ENCODE results near the gene GDPD3. TPM values are rescaled to one million over a fixed set of nuclear protein-coding genes. Genes with fewer than 3 reads are reported as not detected.

Gene GDPD3
- polyA plus RNA-seq, 6 donors from 2014 or later = 0.31 TPM; not detected in 5

DNA sequence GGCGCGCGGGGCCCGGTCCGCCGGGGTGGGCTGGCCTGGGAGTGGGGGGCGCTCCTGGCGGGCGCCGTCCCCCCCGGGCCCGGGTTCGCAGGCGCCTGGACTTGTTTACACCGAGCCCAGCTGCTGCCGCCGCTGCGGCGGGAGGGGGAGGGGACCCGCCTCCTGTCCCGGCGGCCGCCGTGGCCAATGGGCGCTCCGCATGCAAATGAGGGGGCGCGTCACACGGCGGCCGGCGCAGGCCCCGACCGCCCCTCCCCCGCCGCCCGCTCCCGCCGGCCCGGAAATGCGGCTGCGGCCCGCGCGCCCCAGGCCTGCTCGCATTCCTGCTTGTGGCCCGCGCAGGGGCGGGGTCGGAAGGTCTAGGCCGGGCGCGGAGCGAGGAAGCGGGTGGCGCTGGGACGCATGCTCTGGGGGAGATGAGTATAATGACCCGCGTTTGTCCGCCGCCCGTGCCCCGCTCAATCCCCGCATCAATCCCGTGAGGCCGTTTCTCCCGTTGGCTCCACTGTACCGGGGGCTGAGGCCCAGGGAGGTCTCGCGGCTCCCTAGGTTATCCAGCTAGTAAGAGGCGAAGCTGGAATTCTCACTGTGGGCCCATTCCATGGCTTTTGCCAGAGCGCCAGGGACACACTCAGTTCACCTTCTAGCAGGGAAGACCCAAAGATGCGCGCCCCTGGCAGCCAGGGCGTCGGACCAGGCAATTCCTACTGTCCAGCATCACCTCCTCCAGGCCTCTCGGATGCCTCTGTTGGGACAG lies 17.1 kb downstream of the GDPD3 start, which contains the start of gene YPEL3:
YPEL3 (minus strand) TSS at position 109 of the 757 bp plus-strand sequence. CDS start 731 bp downstream, outside the sequence.
- Mint-ChIP-seq H3K9me3 (peaks cover 5 to 29% (median 25%) of the 10 kb centered on the region in 7 donors), H3K4me1 (peaks cover 31 to 41% (median 33%) of the 10 kb centered on the region in 3 donors), H3K36me3 (peaks cover 16 to 25% of the 10 kb centered on the region in 2 donors), H3K27ac (peak within 1 kb of the TSS; percentile 87 to 98 (median 96)), H3K27me3 (no peaks in the 10 kb centered on the region), H3K4me3 (peak within 1 kb of the TSS; percentile 88 to 94 (median 92))
- DNase-seq = peak; percentile 88
- ATAC-seq (ENCODE audit: low read depth in 2 of 2) = peak; percentile 37 to 41

- Mint-ChIP-seq H3K36me3 (peaks cover 16 to 25% of the 10 kb centered on the region in 2 donors), H3K4me1 (peaks cover 31 to 41% (median 34%) of the 10 kb centered on the region in 3 donors), H3K27ac (peak overlapping the region; percentile 79 to 97 (median 94)), H3K27me3 (no peaks in the 10 kb centered on the region), H3K9me3 (peaks cover 5 to 29% (median 25%) of the 10 kb centered on the region in 7 donors), H3K4me3 (peak overlapping the region; percentile 86 to 94 (median 92))
- no peak for ATAC-seq (ENCODE audit: low read depth in 2 of 2)
- DNase-seq = no peak
Measured at GRCh38 chr16:30095166-30096078, 17.9 kb downstream of the GDPD3 start.

DNA sequence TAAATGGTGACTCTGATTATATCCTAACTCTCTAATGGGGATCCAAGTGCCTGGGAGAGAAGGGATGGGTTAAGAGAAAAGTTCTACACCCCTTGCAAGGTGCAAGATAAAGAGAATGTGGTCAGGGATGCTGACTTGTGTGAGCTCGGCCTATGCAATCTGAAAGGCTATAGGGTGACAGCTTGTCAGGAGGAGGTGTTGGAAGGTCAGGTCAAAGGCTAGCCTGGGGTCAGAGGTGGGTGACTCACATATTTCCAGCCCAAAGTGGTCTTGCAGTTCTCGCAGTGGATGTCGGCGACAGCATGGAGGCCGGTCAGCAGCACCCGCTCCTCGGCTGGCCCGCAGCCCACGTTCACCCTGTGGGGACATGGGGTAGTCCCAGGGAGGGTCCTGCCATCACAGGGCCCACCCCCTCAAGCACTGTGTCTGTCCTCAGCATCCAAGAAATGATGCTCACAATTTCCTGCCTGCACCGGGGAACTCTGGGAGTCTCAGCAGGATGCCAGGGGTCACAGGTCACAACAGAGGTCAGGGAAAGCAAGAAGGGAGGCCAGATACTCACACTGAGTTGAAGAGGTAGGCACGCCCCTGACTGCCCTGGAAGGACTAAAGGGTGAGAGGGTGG lies 18.7 kb downstream of the GDPD3 start:
- H3K36me3 Mint-ChIP-seq = peaks cover 16 to 25% of the 10 kb centered on the region in 2 donors
- ATAC-seq (ENCODE audit: low read depth in 2 of 2) = no peak
- H3K4me1 Mint-ChIP-seq = peaks cover 31 to 46% (median 40%) of the 10 kb centered on the region in 3 donors
- no peak for DNase-seq
- H3K27ac Mint-ChIP-seq = peak overlapping the region; percentile 63 to 95 (median 81)
- H3K27me3 Mint-ChIP-seq = no peaks in the 10 kb centered on the region
- H3K4me3 Mint-ChIP-seq = peak overlapping the region; percentile 86 to 94 (median 92)
- peaks cover 5 to 27% (median 25%) of the 10 kb centered on the region in 7 donors for H3K9me3 Mint-ChIP-seq

DNA sequence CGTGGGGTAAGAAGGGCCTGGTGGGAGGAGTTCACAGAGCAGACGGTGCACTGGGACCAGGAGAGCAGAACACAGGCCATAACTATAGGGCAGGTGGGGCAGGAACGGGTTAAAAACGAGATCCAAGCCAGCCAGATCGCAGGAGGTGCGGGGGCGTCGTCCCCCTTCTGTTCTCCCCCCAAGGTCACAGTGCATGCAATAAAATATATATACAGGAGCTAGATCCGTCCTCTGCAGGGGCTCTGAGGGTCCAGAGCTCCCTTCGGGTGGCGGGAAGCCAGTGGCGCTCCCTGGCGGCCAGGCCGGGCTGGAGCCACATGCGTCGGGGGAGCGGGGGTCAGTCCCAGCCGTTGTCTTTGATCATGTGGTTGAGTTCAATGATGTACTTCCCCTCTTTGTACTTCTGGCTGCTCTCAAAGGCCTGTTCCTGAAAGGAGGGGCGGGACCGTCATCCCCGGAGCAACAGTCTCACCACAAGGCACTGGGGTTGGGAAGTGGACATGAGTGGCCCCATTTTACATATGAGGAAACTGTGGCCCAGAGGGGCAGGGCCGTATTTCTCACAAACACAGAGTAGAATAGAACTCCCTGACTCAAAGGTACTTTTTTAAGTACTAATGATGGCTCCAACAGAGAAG lies 20.8 kb downstream of the GDPD3 start:
- H3K4me3 Mint-ChIP-seq = peak overlapping the region; percentile 86 to 97 (median 94)
- ATAC-seq (ENCODE audit: low read depth in 2 of 2) = peak; percentile 64 to 67
- peak; percentile 88 for DNase-seq
- no peaks in the 10 kb centered on the region for H3K27me3 Mint-ChIP-seq
- H3K27ac Mint-ChIP-seq = peak overlapping the region; percentile 86 to 99 (median 98)
- peaks cover 31 to 46% (median 44%) of the 10 kb centered on the region in 3 donors for H3K4me1 Mint-ChIP-seq
- H3K36me3 Mint-ChIP-seq = peaks cover 16 to 20% of the 10 kb centered on the region in 2 donors
- peaks cover 1 to 13% (median 11%) of the 10 kb centered on the region in 7 donors for H3K9me3 Mint-ChIP-seq

- Mint-ChIP-seq H3K27me3 (no peaks in the 10 kb centered on the region), H3K4me3 (peak within 1 kb of the TSS; percentile 86 to 97 (median 94)), H3K36me3 (peaks cover 11 to 13% of the 10 kb centered on the region in 2 donors), H3K27ac (peak within 1 kb of the TSS; percentile 87 to 99 (median 98)), H3K9me3 (peaks cover 0 to 5% (median 3%) of the 10 kb centered on the region in 7 donors), H3K4me1 (peaks cover 31 to 50% (median 40%) of the 10 kb centered on the region in 3 donors)
- DNase-seq (peak; percentile 95), ATAC-seq (ENCODE audit: low read depth in 2 of 2) (peak; percentile 72 to 73)
Measured at GRCh38 chr16:30091474-30092372, 21.6 kb downstream of the GDPD3 start, which contains the start of gene TBX6. Gene TBX6 (minus strand): TSS chr16:30091924. CDS start chr16:30091193, 731 bp downstream.

GRCh38 chr16:30090610-30091331 lies 22.6 kb downstream of the GDPD3 start:
- Mint-ChIP-seq H3K4me3 (peak overlapping the region; percentile 11 to 90 (median 44)), H3K27ac (peak overlapping the region in 1 of 6 donors; percentile 53), H3K27me3 (no peaks in the 10 kb centered on the region), H3K4me1 (peaks cover 31 to 46% (median 36%) of the 10 kb centered on the region in 3 donors), H3K9me3 (peaks cover 0 to 2% (median 0%) of the 10 kb centered on the region in 7 donors), H3K36me3 (peaks cover 11% of the 10 kb centered on the region in 2 donors)
- no peak for DNase-seq
- ATAC-seq (ENCODE audit: low read depth in 2 of 2) = no peak

DNA sequence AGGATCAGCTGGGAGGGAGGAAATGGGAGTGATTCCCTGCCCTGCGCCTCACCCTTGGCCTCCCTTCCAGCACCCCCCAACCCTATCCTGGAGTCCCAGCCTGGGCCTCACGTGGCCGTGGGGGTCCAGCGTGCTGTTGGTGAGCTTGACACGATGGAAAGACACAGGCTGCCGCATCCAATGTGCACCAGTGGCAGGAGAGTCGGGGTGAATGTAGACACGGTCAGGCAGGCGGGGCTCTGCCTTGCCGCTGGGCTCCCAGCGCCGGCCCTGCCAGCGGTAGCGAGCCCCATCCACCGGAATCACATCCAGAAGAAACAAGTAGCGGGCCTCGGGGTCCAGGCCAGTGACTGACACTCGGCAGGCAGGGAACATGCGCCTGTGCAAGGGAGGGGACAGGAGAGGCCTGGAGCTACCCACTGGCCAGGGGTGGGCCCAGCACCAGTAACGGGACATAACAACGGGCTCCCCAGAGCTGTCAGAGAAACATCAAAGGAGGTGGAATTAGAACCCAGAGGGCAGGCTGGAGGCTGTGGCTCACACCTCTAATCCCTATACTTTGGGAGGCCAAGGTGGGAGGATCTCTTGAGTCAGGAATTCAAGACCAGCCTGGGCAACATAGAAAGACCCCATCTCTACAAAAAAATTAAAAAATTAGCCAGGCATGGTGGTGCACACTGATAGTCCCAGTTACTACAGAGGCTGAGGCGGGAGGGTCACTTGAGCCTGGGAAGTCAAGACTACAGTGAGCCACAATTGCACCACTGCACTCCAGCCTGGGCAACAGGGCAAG lies 24.3 kb downstream of the GDPD3 start:
- Mint-ChIP-seq H3K4me1 (peaks cover 18 to 29% (median 26%) of the 10 kb centered on the region in 3 donors), H3K4me3 (peak overlapping the region in 2 of 8 donors; percentile 11 to 76), H3K36me3 (peaks cover 6% of the 10 kb centered on the region in 2 donors), H3K27me3 (no peaks in the 10 kb centered on the region), H3K27ac (peak overlapping the region in 1 of 6 donors; percentile 34), H3K9me3 (peaks cover 0 to 1% (median 0%) of the 10 kb centered on the region in 7 donors)
- DNase-seq (no peak), ATAC-seq (ENCODE audit: low read depth in 2 of 2) (no peak)

DNA sequence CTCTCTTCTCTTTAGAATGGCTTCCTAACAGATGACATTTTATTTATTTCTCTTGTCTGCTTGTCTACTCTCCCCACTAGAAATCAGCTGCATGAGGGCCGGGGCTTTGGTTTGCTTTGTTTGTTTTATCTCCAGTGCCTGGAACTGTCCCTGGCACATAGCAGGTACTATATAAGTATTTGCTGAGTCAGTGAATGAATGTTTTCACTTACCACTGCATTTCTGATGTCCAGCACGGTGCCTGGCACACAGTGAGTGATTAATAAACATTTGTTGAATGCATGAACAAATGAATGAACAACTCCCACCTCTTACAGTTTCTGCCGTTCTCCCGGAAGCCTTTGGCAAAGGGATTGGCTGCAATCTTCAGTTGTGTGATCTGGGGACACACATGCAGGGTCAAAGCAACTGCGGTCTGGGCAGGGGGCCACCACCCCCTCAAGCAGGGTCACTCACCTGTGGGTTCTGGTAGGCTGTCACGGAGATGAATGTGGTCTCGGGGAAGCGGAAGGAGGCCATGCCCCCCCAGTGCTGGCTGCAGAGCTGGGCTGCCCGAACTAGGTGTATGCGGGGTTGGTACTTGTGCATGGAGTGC lies 25.0 kb downstream of the GDPD3 start:
- DNase-seq (no peak), ATAC-seq (ENCODE audit: low read depth in 2 of 2) (no peak)
- H3K27ac Mint-ChIP-seq = peak overlapping the region in 1 of 6 donors; percentile 48
- peaks cover 5 to 9% of the 10 kb centered on the region in 2 donors for H3K36me3 Mint-ChIP-seq
- H3K9me3 Mint-ChIP-seq = peaks cover 0 to 1% (median 0%) of the 10 kb centered on the region in 7 donors
- peaks cover 16 to 26% (median 24%) of the 10 kb centered on the region in 3 donors for H3K4me1 Mint-ChIP-seq
- H3K27me3 Mint-ChIP-seq = no peaks in the 10 kb centered on the region
- H3K4me3 Mint-ChIP-seq = peak overlapping the region in 1 of 8 donors; percentile 5

DNA sequence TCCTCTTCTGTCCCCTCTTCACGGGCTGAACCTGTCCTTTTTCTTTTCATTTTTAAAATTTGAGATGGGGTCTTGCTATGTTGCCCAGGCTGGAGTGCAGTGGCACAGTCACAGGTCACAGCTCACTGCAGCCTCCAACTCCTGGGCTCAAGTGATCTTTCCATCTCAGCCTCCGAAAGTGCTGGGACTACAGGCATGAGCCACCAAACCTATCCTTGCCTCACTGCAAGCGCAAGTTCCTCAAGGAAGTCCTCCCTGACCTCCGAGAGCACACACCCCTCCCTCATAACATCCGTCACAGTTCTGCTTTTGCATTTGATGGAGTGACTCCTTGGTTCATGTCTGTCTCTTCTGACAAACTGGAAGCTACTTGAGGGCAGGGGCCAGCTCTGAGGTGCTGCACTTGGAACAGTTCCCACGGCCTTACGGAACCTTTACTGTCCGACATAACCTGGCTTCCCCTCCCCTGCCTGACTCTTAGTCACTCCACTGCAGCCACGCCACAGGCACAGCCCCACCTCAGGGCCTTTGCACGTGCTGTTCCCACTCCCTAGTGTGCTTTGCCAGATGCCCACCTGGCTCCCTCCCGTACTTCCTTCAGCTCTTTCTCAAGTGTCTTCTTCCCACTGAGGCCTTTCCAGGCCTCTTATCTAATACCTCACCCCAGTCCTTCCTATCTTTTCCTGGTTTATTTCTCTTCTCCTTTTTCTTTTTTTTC lies 26.0 kb downstream of the GDPD3 start:
- DNase-seq (no peak), ATAC-seq (ENCODE audit: low read depth in 2 of 2) (no peak)
- H3K4me3 Mint-ChIP-seq = peak overlapping the region in 2 of 8 donors; percentile 9 to 65
- peak overlapping the region in 3 of 6 donors; percentile 82 to 90 (median 88) for H3K27ac Mint-ChIP-seq
- H3K36me3 Mint-ChIP-seq = peaks cover 0 to 16% of the 10 kb centered on the region in 2 donors
- peaks cover 0 to 1% (median 0%) of the 10 kb centered on the region in 7 donors for H3K9me3 Mint-ChIP-seq
- peaks cover 12 to 19% (median 17%) of the 10 kb centered on the region in 3 donors for H3K4me1 Mint-ChIP-seq
- no peaks in the 10 kb centered on the region for H3K27me3 Mint-ChIP-seq

Measured in naive B cell (primary cell).